Fibroblast of pulmonary artery (primary cell): Measurements from ENCODE around the gene TFIP11.

Source experiments
- DNase-seq: peaks from one replicate; pipeline ENCODE4 v3.0.0-alpha.2; 2010; ENCODE audit warnings: low read depth
- H3K4me3 ChIP-seq: replicated peaks from 2 replicates; pipeline ENCODE4 v1.5.1; 2011; ENCODE audit warnings: low read depth, mild to moderate bottlenecking, control low read depth, low read length, moderate library complexity
- CTCF ChIP-seq: IDR thresholded peaks from 2 replicates; pipeline ENCODE4 v1.5.1; 2011; ENCODE audit warnings: mild to moderate bottlenecking, control low read depth, low read length, inconsistent platforms; ENCODE audit errors: missing control alignments

Gene TFIP11

GRCh38 chr22:26544489-26544888, 32.2 kb upstream of the TFIP11 start:
- no peak overlapping the region for H3K4me3 ChIP-seq
- DNase-seq: no peak
- TF ChIP-seq CTCF: no peak

GRCh38 chr22:26542831-26543230, 30.6 kb upstream of the TFIP11 start:
- no peak for TF ChIP-seq CTCF
- H3K4me3 ChIP-seq: no peak overlapping the region
- no peak for DNase-seq

- no peak for DNase-seq
- no peak overlapping the region for H3K4me3 ChIP-seq
- TF ChIP-seq CTCF: no peak
Measured at GRCh38 chr22:26541167-26541819, 29.0 kb upstream of the TFIP11 start.

GRCh38 chr22:26540119-26540518, 27.8 kb upstream of the TFIP11 start:
- no peak overlapping the region for H3K4me3 ChIP-seq
- no peak for TF ChIP-seq CTCF
- DNase-seq: no peak

GRCh38 chr22:26536762-26537134, 24.5 kb upstream of the TFIP11 start:
- DNase-seq: no peak
- TF ChIP-seq CTCF: no peak
- H3K4me3 ChIP-seq: no peak overlapping the region

GRCh38 chr22:26536056-26536761, 23.9 kb upstream of the TFIP11 start:
- TF ChIP-seq CTCF: no peak
- DNase-seq: no peak
- H3K4me3 ChIP-seq: no peak overlapping the region

- no peak for DNase-seq
Measured at GRCh38 chr22:26535603-26535908, 23.3 kb upstream of the TFIP11 start.

More at GRCh38 chr22:26535603-26535908, 23.3 kb upstream of the TFIP11 start:
- no peak overlapping the region for H3K4me3 ChIP-seq
- no peak for TF ChIP-seq CTCF
